ENCODE measurements around the gene MAPK8IP3. TPM values are rescaled to one million over a fixed set of nuclear protein-coding genes. Genes with fewer than 3 reads are reported as not detected.

MAPK8IP3 gene
- total and polyA plus RNA-seq, 2 donors (not counting 1 experiment from before 2014, with no cell fraction given) = 249 to 340 TPM

DNA sequence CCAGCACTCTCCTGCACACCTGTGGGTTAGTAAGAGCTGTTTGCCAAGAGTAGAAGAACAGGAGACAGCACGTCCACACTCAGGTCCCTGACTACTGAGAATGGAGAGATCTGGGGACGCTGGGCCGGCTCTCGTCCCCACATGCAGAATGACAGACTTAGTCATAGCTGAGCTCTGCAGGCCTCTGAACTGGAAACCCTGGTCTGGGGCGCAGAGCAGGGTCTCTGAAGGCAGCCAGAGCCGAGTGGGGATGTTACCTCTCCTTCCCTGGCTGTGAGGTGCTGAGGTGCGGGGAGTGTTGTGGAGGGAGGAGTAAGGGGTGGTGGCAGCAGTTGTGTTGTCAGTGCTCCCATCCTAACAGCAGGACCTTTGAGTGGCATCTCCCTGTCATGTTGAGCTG, 35.1 kb upstream of the MAPK8IP3 start:
- no peak overlapping the region for H3K9ac ChIP-seq (ENCODE audit: low read length)
- ChIA-PET CTCF (no interaction called here), POLR2A (no interaction called here)
- no peak for TF ChIP-seq EZH2 (IDR thresholded peaks at IDR 0.05; ENCODE audit: borderline replicate concordance, insufficient read depth, low read depth, low read length, poor library complexity, severe bottlenecking)
- TF ChIP-seq, protein P1, sequence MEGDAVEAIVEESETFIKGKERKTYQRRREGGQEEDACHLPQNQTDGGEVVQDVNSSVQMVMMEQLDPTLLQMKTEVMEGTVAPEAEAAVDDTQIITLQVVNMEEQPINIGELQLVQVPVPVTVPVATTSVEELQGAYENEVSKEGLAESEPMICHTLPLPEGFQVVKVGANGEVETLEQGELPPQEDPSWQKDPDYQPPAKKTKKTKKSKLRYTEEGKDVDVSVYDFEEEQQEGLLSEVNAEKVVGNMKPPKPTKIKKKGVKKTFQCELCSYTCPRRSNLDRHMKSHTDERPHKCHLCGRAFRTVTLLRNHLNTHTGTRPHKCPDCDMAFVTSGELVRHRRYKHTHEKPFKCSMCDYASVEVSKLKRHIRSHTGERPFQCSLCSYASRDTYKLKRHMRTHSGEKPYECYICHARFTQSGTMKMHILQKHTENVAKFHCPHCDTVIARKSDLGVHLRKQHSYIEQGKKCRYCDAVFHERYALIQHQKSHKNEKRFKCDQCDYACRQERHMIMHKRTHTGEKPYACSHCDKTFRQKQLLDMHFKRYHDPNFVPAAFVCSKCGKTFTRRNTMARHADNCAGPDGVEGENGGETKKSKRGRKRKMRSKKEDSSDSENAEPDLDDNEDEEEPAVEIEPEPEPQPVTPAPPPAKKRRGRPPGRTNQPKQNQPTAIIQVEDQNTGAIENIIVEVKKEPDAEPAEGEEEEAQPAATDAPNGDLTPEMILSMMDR (IDR thresholded peaks at IDR 0.05) = no peak
- H3K27ac ChIP-seq (ENCODE audit: low read length in 2 of 2) = no peak overlapping the region
- H3K79me2 ChIP-seq (ENCODE audit: control insufficient read depth, insufficient read depth, low read length) = peaks cover 6% of the 10 kb centered on the region
- no peak overlapping the region for H3K4me3 ChIP-seq (ENCODE audit: control extremely low read depth in 1 of 5, extremely low read depth in 1 of 5, insufficient read depth in 1 of 5, low read depth in 2 of 5, low read length in 4 of 5)
- intact Hi-C loops (cut with micrococcal nuclease) = no loop called here
- peaks cover 0 to 73% of the 10 kb centered on the region in 2 experiments for H3K36me3 ChIP-seq (replicated peaks in 1 of 2; ENCODE audit: control extremely low read depth in 1 of 2, control insufficient read depth in 1 of 2, extremely low read depth in 1 of 2, insufficient read depth in 2 of 2, low read length in 1 of 2)
- ATAC-seq (ENCODE audit: low read depth) (no peak), DNase-seq (no peak)
- H3K9me3 ChIP-seq (ENCODE audit: control extremely low read depth in 1 of 3, control insufficient read depth in 2 of 3, insufficient read depth in 1 of 3, low read length in 2 of 3) = no peaks in the 10 kb centered on the region
- H4K20me1 ChIP-seq (ENCODE audit: control insufficient read depth, insufficient read depth, low read length, poor library complexity, severe bottlenecking) = no peaks in the 10 kb centered on the region
- 97% methylated on average over 7 of the region's 7 CpGs for WGBS (ENCODE audit: insufficient coverage)
- Mint-ChIP-seq H3K27me3 (no peaks in the 10 kb centered on the region), H3K4me1 (no peaks in the 10 kb centered on the region), H3K27ac (no peak overlapping the region), H3K4me3 (no peak overlapping the region), H3K9me3 (ENCODE audit: insufficient read depth) (no peaks in the 10 kb centered on the region)
- no peaks in the 10 kb centered on the region for H3K4me1 ChIP-seq (ENCODE audit: control insufficient read depth in 2 of 2, insufficient read depth in 2 of 2, low read length in 2 of 2)
- no peaks in the 10 kb centered on the region for H3K27me3 ChIP-seq (replicated peaks in 1 of 4; ENCODE audit: control extremely low read depth in 1 of 4, control insufficient read depth in 3 of 4, insufficient read depth in 4 of 4, low read length in 3 of 4)
- no peak overlapping the region for H2AFZ ChIP-seq (ENCODE audit: insufficient read depth, low read depth, low read length, poor library complexity, severe bottlenecking)
- H3K4me2 ChIP-seq (replicated peaks; ENCODE audit: low read depth, low read length, poor library complexity, severe bottlenecking) = no peak overlapping the region

DNA sequence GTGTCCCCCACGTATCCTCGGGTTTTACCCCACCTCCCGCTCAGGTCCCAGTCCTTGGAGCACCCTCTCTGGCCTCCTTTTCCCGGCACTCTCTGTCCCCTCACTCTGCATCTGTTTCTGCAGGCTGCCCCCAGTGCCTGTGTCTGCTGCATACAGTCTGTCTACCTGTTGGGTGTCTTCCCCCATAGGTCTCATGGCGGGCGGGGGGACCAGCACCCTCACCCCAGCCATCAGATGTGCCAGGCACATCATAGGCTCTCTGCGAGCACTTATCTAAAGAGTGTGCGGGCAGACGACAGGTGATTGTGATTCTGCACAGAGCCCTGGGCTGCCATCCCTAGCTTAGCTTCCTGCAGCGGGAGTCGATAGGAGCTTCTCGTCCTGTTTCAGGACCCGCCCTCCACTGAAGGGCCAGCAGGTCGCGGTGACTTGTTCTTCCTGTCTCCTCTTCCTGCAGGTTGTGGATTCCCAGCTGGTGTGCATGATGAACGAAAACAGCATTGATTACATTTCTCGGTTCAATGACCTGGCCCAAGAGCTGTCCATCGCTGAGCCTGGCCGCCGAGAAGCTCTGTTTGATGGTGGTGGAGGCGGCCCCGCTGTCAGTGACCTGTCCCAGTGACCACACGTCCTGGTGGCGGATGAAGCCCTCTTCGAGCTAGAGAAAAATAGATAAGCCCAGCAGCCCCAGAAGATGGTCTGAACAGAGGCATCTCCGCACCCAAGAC, 32.4 kb upstream of the MAPK8IP3 start:
- H3K9me3 Mint-ChIP-seq (ENCODE audit: insufficient read depth) = no peaks in the 10 kb centered on the region
- no peak for TF ChIP-seq EZH2 (IDR thresholded peaks at IDR 0.05; ENCODE audit: borderline replicate concordance, insufficient read depth, low read depth, low read length, poor library complexity, severe bottlenecking)
- TF ChIP-seq, protein P1 (IDR thresholded peaks at IDR 0.05) = no peak
- Histone ChIP-seq H3K9me3 (ENCODE audit: control extremely low read depth in 1 of 3, control insufficient read depth in 2 of 3, insufficient read depth in 1 of 3, low read length in 2 of 3) (no peaks in the 10 kb centered on the region), H3K4me3 (ENCODE audit: control extremely low read depth in 1 of 5, extremely low read depth in 1 of 5, insufficient read depth in 1 of 5, low read depth in 2 of 5, low read length in 4 of 5) (no peak overlapping the region), H2AFZ (ENCODE audit: insufficient read depth, low read depth, low read length, poor library complexity, severe bottlenecking) (no peak overlapping the region), H3K27ac (ENCODE audit: low read length in 2 of 2) (no peak overlapping the region), H3K4me1 (ENCODE audit: control insufficient read depth in 2 of 2, insufficient read depth in 2 of 2, low read length in 2 of 2) (peaks cover under 1 to 5% of the 10 kb centered on the region in 2 donors), H3K4me2 (replicated peaks; ENCODE audit: low read depth, low read length, poor library complexity, severe bottlenecking) (no peak overlapping the region), H3K9ac (ENCODE audit: low read length) (no peak overlapping the region), H3K79me2 (ENCODE audit: control insufficient read depth, insufficient read depth, low read length) (peaks cover 22% of the 10 kb centered on the region), H4K20me1 (ENCODE audit: control insufficient read depth, insufficient read depth, low read length, poor library complexity, severe bottlenecking) (peaks cover 3% of the 10 kb centered on the region), H3K27me3 (replicated peaks in 1 of 4; ENCODE audit: control extremely low read depth in 1 of 4, control insufficient read depth in 3 of 4, insufficient read depth in 4 of 4, low read length in 3 of 4) (no peaks in the 10 kb centered on the region), H3K36me3 (replicated peaks in 1 of 2; ENCODE audit: control extremely low read depth in 1 of 2, control insufficient read depth in 1 of 2, extremely low read depth in 1 of 2, insufficient read depth in 2 of 2, low read length in 1 of 2) (peaks cover 0 to 51% of the 10 kb centered on the region in 2 experiments)
- no peak overlapping the region for H3K4me3 Mint-ChIP-seq
- H3K27ac Mint-ChIP-seq = no peak overlapping the region
- DNase-seq (no peak), ATAC-seq (ENCODE audit: low read depth) (no peak)
- H3K4me1 Mint-ChIP-seq = peaks cover 4% of the 10 kb centered on the region
- intact Hi-C loops (cut with micrococcal nuclease) = no loop called here
- H3K27me3 Mint-ChIP-seq = no peaks in the 10 kb centered on the region
- ChIA-PET CTCF (interaction anchor here (0.9 kb wide), 1 partner anchor 33 kb away, joined by 3 read pairs; the partner anchor contains the start of gene MAPK8IP3), POLR2A (no interaction called here)
- WGBS (ENCODE audit: insufficient coverage) = 96% methylated on average over 26 of the region's 26 CpGs
